GM21529 (cell line): ENCODE measurements around the gene MRPL14.
"Not testable (repeated sequence)": the region's sequence is repeated elsewhere in the genome, so short reads cannot be mapped to it uniquely, and the experiment has no call there.

ENCODE experiments used
- ATAC-seq: cut with Tn5 transposase; IDR thresholded peaks from one replicate; pipeline ENCODE4 v1.9.1; 2021; ENCODE audit not compliant: unreplicated experiment

MRPL14 gene

GRCh38 chr6:44150317-44150917 is 23.2 kb upstream of the MRPL14 start:
- no peak for ATAC-seq

GRCh38 chr6:44149369-44150012 is 22.2 kb upstream of the MRPL14 start:
- ATAC-seq: no peak

- ATAC-seq: no peak
These were observed 21.1 kb upstream of the MRPL14 start for GRCh38 chr6:44148306-44148705.

GRCh38 chr6:44147256-44147655 is 20.0 kb upstream of the MRPL14 start:
- ATAC-seq: no peak

- no peak for ATAC-seq
These were observed 19.4 kb upstream of the MRPL14 start for GRCh38 chr6:44146685-44147084.

GRCh38 chr6:44145839-44146238 is 18.6 kb upstream of the MRPL14 start:
- ATAC-seq: no peak

- not testable (repeated sequence) for ATAC-seq
These were observed 17.3 kb upstream of the MRPL14 start for GRCh38 chr6:44144536-44144935.

GRCh38 chr6:44143731-44144130 is 16.5 kb upstream of the MRPL14 start:
- ATAC-seq: no peak

- ATAC-seq: no peak
These were observed 15.6 kb upstream of the MRPL14 start for GRCh38 chr6:44142835-44143234.

- no peak for ATAC-seq
These were observed 12.1 kb upstream of the MRPL14 start for GRCh38 chr6:44139351-44139743.

GRCh38 chr6:44138717-44139350 is 11.6 kb upstream of the MRPL14 start:
- no peak for ATAC-seq

GRCh38 chr6:44135875-44136274 is 8.6 kb upstream of the MRPL14 start:
- ATAC-seq: no peak

- no peak for ATAC-seq
These were observed 8.0 kb upstream of the MRPL14 start for GRCh38 chr6:44135173-44135758.

- ATAC-seq: no peak
These were observed 6.9 kb upstream of the MRPL14 start for GRCh38 chr6:44133981-44134711.

- no peak for ATAC-seq
These were observed 6.0 kb upstream of the MRPL14 start for GRCh38 chr6:44133003-44133931.

GRCh38 chr6:44132476-44132875 is 5.2 kb upstream of the MRPL14 start:
- ATAC-seq: no peak

GRCh38 chr6:44131892-44132291 is 4.6 kb upstream of the MRPL14 start:
- no peak for ATAC-seq

GRCh38 chr6:44129841-44130322 is 2.6 kb upstream of the MRPL14 start:
- ATAC-seq: no peak

- no peak for ATAC-seq
These were observed 1.0 kb upstream of the MRPL14 start for GRCh38 chr6:44128020-44128917.
